Skin epidermis (tissue), 12 donors: ENCODE results near the gene ABCA8.
"Not testable (repeated sequence)": the region's sequence is repeated elsewhere in the genome, so short reads cannot be mapped to it uniquely, and the experiment has no call there.

Source experiments
- H3K27ac ChIP-seq, 21 experiments: fragments of 200-600 bp; sonication (generic) in 11 of 21; one replicate each; pipeline ENCODE4 v1.5.0; 2020; ENCODE audit warnings: mild to moderate bottlenecking in 3 of 21, inconsistent platforms in 2 of 21, moderate library complexity in 2 of 21
- H3K4me3 ChIP-seq, 7 experiments: fragments of 200-600 bp; sonication (generic) in 2 of 7; one replicate each; pipeline ENCODE4 v1.5.0; 2020; ENCODE audit warnings: inconsistent platforms in 2 of 7, mild to moderate bottlenecking in 2 of 7, moderate library complexity in 1 of 7

The ABCA8 gene

DNA sequence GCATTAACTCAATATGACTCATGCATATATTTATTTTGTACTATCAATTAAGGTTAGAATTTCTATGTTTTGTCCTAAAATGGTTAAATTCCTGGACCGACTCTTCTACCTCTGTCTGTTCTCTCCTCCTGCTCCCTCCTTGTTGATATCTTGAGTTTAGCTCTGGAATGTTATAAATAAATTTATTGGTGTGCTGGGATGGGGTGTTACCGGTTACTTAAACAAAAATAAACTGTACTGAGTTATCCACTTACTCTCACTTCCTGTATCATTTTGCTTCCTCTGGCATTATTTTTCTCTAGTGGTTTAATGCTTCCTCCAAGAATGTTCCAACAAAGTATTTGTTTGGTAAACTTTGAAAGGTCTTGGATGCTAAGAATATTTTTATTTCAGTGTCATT, 120.1 kb downstream of the ABCA8 start:
- H3K4me3 ChIP-seq = no peak overlapping the region
- H3K27ac ChIP-seq = peak overlapping the region in 2 of 21 experiments; percentile 54 to 62

- Histone ChIP-seq H3K27ac (peak overlapping the region in 2 of 21 experiments; percentile 54 to 62), H3K4me3 (no peak overlapping the region)
Measured at GRCh38 chr17:68834328-68834836, 120.8 kb downstream of the ABCA8 start.

DNA sequence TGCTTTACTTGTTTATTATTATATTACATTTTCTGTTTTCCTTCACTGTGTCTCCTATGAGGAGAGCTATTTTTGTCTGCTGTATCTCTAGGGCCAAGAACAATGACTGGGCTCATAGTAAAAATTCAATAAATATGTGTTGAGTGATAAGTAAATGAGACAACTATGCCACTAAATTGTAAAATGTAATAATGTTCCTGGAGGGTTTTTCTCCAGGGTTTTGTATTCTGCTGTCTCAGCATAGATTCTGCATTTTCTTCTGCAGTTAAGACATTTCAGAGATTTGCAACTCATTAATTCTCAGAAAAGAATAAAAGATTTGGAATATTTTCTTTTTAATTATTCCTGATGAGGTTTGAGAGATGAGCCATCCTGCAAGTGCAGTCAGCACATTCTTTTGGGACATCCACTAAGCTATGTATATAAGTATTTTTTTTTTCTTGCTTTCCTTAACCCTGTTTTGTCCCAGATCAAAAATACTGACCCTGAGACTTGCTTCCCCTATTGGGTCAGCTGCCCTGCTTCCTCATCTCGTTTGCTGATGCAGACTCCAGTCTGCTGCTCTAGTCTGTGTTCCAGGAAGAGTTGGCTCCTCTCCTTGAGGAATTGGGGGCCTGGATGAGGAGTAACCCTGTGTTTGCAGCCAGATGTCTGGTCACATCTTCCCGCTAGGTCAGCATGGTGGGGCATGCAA, 122.9 kb downstream of the ABCA8 start:
- H3K4me3 ChIP-seq = no peak overlapping the region
- peak overlapping the region in 5 of 21 experiments; percentile 21 to 45 (median 30) for H3K27ac ChIP-seq

DNA sequence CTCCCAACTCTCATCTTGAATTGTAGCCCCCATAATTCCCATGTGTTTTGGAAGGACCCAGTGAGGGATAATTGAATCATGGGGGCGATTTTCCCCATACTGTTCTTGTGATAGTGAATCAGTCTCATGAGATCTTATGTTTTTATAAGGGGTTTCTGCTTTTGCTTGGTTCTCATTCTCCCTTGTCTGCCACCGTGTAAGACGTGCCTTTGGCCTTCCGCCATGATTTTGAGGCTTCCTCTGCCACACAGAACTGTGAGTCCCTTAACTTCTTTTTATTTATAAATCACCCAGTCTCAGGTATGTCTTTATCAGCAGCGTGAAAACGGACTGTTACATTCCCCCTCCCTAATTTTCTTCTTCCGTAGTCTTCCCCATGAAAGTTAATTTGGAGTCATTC, 124.0 kb downstream of the ABCA8 start:
- peak overlapping the region in 1 of 21 experiments; percentile 43 for H3K27ac ChIP-seq
- no peak overlapping the region for H3K4me3 ChIP-seq

DNA sequence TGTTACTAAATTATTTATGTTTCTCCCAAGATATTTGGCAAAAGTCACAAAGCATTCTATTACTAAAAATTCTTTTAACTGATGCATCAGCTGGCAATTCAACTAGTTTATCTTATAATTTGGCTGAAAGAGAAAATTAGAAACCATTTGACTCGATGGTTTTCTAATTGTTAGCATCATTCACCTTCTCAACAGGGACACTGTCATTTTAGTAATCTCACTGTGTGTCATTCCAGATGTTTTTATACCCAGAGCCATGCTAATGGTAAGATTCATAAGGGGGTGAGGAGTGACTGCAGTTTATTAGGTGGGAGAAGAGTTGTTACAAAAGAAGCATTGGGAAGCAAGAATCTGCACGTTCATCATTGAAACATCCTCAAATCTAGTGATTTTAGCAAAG, 124.9 kb downstream of the ABCA8 start:
- Histone ChIP-seq H3K27ac (no peak overlapping the region), H3K4me3 (no peak overlapping the region)

DNA sequence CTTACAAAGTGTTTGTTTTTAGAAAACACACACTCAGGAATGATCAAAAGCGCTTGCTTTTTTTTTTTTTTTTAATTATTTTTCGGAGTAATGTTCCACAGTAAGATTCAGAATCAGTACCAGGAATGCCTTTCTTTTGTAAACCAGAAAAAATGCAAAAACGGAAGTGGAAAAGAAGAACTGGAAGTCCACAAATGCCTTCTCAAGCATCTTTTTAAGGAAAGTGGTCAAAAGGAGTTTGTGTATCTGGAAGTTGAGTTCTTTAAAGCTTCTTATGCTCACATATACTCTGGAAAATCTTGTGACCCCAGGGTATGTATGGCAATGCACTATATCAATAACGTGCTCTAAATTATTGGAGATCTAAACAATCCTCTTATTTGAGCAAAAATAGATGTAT, 126.0 kb downstream of the ABCA8 start:
- Histone ChIP-seq H3K27ac (peak overlapping the region in 3 of 21 experiments; percentile 7 to 38 (median 17)), H3K4me3 (no peak overlapping the region)

GRCh38 chr17:68824707-68825106, 130.5 kb downstream of the ABCA8 start:
- H3K27ac ChIP-seq = no peak overlapping the region
- no peak overlapping the region for H3K4me3 ChIP-seq

GRCh38 chr17:68824185-68824584, 131.0 kb downstream of the ABCA8 start:
- H3K4me3 ChIP-seq, H3K27ac ChIP-seq: not testable (repeated sequence)

- no peak overlapping the region for H3K4me3 ChIP-seq
- peak overlapping the region in 2 of 21 experiments; percentile 8 to 45 for H3K27ac ChIP-seq
Measured at GRCh38 chr17:68822719-68823289, 132.4 kb downstream of the ABCA8 start.

DNA sequence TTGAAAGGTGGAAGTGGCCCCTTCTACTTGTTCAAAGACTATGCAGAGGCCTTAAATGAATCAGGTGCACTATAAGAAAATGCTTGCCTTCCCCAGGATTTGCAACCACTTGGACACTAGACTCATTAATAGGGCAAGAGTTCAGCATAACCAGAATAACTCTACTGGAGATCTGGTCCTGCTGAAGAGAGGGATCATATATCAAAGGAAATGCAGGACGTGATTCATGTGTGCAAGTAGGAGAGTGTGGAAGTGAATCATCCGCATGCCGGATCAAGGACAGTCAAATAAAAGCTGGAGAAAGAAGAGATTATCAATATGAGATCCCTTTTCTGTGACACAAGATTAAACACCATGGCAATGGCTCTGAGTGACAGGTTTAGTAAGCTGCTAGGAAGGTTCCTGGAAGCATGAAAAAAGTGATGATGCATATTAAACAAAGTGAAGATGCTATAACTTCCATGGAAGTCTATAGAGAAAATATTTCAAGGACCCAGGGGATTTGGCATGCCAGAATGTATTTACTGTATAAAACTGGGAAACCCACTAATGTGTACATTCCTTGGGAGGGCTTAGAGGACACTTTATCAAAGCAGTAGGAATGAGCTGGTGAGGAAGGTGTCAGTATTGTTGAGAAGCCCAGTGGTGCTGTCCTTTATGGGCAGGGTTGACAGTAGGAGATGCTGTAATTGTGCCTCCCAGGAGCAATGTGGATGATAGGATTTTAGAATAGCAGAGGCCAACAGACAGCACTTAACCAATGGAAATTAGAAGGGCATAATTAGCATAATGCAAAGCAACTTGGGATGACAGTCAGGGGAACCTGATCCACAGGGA, 133.1 kb downstream of the ABCA8 start:
- peak overlapping the region in 1 of 21 experiments; percentile 33 for H3K27ac ChIP-seq
- no peak overlapping the region for H3K4me3 ChIP-seq

GRCh38 chr17:68820825-68821481, 134.2 kb downstream of the ABCA8 start:
- no peak overlapping the region for H3K4me3 ChIP-seq
- no peak overlapping the region for H3K27ac ChIP-seq

- Histone ChIP-seq H3K27ac (no peak overlapping the region), H3K4me3 (no peak overlapping the region)
Measured at GRCh38 chr17:68820476-68820824, 134.7 kb downstream of the ABCA8 start.

DNA sequence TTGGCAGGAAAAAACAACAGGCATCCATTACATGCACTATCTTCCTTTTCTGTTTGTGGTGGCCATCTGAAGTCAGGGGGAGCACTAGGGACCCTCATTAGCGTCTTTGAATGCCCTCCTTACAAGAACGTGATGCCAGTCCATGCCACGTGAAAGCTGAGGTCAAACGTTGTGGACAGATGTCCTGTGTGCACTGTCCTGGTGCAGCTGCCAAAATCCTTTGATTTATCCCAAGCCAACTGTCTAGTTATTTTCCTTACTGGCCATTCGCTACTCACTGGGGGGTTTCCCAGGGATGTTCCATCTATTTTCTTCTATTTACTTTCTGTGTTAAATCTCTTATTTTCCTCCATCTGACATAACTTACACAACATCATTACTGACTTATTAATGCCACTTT, 135.7 kb downstream of the ABCA8 start:
- no peak overlapping the region for H3K4me3 ChIP-seq
- no peak overlapping the region for H3K27ac ChIP-seq
